Activated CD4-positive, alpha-beta T cell treated with anti-CD3 and anti-CD28 coated beads for 4 hours (primary cell): Measurements from ENCODE around the gene PTPRF.

Source experiments
- DNase-seq, 2 donors: peaks; one replicate each; pipeline ENCODE4 v3.0.0-alpha.2; 2020

The PTPRF gene

GRCh38 chr1:43612406-43612805 is 81.7 kb downstream of the PTPRF start:
- DNase-seq = no peak

DNA sequence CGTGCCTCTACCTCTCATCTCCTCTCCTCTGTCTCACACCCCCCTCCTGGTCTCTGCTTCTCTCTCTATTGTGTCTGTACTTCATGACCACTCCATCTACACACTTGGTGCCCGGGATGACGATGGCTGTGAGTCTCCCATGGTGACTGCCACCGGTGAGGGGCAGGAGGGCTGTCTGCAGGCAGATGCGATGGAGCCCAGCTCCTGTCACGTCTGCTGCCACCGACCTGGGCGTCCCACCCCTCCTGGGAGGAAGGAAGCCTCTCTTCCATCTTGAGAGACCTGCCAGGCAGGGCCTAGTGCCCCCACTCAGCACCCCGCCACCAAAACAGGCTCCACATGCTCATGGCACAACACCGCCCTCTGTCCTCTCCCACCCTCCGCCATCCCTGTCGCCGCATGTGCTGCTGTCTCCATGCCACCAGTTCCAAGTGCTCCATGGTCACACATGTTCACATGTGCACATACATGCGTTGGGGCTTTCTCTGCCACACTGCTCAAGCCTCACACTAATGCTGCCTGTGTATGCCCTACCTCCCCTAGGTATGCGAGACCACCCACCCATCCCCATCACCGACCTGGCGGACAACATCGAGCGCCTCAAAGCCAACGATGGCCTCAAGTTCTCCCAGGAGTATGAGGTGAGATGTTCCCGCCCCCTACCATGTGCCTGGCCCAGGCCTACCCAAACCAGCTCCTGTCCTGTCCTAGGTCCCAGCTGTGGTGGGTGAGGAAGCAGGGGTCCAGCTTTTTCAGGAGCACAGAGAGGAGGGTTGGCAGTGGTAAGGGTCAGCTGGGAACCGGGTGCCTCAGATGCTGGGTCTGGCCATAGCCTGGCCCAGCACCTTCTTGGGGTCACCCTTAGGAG is 82.6 kb downstream of the PTPRF start:
- no peak for DNase-seq

DNA sequence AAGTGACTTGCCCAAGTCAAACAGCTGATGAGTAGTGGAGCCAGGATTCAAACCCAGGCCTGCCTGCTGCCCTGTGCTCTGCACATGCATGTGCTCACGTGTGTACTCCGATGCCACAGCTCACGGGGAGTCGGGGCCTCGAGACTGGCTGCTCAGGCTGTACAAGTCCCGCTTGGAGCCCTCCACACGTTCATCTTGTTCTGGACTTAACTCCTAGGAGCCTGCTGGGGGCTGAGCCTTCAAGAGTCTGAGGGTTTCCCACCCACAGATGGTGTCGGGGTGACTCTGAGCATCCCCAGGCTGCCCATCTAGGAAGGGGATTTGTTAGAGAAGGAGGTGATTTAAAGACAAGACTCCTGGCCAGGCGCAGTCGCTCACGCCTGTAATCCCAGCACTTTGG is 83.5 kb downstream of the PTPRF start:
- DNase-seq = no peak

GRCh38 chr1:43614891-43615290 is 84.2 kb downstream of the PTPRF start:
- DNase-seq = no peak

GRCh38 chr1:43616383-43616782 is 85.7 kb downstream of the PTPRF start:
- DNase-seq = no peak

- no peak for DNase-seq
Observed at GRCh38 chr1:43617011-43617410, 86.3 kb downstream of the PTPRF start.

DNA sequence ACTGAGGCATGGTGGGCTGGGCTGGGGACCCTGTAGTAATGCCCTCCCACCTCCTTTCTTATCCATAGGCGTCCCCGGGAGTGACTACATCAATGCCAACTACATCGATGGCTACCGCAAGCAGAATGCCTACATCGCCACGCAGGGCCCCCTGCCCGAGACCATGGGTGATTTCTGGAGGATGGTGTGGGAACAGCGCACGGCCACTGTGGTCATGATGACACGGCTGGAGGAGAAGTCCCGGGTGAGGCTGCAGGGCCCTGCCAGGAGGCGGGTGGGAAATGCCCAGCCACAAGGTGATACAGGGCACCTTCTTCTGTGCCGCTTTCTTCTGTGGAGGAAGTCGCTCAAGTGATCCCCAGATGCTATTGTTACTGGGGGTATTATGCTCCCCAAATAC is 87.0 kb downstream of the PTPRF start:
- DNase-seq = no peak

GRCh38 chr1:43618521-43619313 is 88.0 kb downstream of the PTPRF start:
- DNase-seq = no peak

DNA sequence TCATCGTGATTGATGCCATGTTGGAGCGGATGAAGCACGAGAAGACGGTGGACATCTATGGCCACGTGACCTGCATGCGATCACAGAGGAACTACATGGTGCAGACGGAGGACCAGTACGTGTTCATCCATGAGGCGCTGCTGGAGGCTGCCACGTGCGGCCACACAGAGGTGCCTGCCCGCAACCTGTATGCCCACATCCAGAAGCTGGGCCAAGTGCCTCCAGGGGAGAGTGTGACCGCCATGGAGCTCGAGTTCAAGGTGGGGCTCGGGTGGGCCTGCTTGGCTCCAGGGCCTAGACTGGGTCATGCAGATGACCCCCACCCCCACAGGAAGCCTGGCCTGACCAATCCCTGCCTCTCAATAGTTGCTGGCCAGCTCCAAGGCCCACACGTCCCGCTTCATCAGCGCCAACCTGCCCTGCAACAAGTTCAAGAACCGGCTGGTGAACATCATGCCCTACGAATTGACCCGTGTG is 88.7 kb downstream of the PTPRF start:
- DNase-seq = no peak

- no peak for DNase-seq
Observed at GRCh38 chr1:43619996-43620920, 89.6 kb downstream of the PTPRF start.

DNA sequence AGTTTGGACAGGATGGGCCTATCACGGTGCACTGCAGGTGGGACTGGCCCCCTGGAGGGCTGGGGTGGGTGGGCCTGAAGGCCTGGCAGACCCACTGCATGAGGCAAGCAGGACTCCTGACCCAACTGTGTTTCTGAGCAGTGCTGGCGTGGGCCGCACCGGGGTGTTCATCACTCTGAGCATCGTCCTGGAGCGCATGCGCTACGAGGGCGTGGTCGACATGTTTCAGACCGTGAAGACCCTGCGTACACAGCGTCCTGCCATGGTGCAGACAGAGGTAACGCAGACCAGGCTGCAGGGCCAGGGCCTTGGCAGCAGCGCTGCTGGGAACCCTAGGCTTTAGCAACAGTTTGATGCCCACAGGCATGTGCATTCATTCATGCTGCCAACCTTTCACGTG is 90.3 kb downstream of the PTPRF start:
- DNase-seq = no peak

DNA sequence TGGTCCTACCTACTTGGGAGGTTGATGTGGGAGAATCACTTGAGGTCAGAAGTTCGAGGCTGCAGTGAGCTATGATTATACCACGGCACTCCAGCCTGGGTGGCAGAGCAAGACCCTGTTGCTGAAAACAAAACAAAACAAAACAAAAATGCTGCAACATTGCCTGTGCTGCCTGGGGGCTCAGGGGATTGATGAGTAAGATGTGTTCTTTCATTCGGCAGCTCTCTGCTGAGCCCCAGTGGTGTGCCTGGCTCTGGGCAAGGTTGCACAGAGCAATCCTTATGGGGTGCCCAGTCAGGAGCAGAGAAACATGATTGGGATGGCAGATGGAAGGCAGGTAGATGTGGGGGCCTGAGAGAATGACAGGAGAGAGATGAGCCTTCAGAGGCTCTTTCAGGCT is 90.7 kb downstream of the PTPRF start:
- DNase-seq = no peak

DNA sequence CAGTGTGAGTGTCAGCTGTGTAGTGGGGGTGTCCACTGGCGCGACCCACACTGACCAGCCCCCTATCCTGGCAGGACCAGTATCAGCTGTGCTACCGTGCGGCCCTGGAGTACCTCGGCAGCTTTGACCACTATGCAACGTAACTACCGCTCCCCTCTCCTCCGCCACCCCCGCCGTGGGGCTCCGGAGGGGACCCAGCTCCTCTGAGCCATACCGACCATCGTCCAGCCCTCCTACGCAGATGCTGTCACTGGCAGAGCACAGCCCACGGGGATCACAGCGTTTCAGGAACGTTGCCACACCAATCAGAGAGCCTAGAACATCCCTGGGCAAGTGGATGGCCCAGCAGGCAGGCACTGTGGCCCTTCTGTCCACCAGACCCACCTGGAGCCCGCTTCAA is 91.2 kb downstream of the PTPRF start:
- no peak for DNase-seq

DNA sequence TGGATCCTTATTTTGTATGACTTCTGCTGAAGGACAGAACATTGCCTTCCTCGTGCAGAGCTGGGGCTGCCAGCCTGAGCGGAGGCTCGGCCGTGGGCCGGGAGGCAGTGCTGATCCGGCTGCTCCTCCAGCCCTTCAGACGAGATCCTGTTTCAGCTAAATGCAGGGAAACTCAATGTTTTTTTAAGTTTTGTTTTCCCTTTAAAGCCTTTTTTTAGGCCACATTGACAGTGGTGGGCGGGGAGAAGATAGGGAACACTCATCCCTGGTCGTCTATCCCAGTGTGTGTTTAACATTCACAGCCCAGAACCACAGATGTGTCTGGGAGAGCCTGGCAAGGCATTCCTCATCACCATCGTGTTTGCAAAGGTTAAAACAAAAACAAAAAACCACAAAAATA is 91.8 kb downstream of the PTPRF start:
- DNase-seq = no peak

- DNase-seq = no peak
Observed at GRCh38 chr1:43622901-43623780, 92.5 kb downstream of the PTPRF start.

DNA sequence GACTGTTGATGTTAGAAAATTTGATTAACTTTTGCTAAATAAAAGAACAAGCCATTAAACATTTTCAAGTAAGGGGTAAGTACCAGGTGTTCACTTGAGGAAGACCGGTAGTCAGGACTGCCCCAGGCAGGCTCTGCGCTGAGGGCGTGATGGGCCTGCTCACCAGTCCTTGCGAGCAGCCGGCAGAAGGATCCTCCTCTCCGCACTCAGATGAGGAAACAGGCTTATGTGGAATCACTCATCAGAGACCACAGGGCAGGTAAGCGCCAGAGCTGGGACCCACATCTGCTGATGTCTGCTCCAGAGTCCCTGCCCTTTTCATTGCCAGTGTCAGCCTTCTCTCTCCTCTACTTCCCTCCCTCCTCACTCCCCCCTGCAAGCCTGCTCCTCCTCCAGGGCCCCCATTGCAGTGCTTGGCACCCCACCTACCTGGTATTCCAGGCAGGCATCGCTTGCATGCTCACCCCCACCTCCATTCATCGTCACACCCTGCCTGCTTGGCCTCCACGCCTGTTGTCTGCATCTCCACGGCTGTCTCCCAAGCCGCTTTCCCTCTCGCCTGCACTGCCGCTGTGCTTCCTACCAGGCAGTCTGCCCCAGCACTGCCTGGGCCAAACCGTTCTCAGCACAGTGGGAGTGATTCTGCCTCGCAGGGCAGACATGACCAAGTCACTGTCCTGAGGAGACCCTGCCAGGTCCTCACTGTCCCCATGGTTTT is 94.5 kb downstream of the PTPRF start:
- no peak for DNase-seq

- DNase-seq = no peak
Observed at GRCh38 chr1:43632135-43632670, 101.5 kb downstream of the PTPRF start.

GRCh38 chr1:43634721-43635120 is 104.0 kb downstream of the PTPRF start:
- no peak for DNase-seq

DNA sequence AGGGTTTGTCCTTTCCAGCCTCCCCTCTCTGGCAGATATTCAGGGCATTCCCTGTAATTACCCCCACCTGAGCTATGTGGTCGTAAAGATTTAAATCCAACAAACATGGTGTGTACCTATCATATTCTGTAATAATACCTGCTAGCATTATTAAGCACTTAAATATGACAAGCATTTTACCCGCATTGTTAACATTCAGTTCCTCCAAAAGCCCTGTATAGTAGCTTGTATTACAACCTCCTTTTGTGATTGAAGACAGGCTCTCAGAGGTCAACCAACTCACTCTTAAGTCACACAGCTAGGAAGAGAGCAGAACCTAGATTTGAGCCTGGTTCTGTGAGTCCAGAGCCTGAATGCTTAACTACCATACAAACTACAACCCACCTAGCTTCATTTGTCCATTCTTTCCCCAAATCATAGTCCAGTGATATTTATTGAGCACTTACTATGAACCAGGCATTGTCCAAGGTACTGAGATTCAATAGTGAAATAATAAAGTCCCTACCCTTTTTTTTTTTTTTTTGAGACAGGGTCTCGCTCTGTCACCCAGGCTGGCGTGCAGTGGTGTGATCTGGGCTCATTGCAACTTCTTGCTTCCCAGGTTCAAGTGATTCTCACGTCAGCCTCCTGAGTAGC is 105.4 kb downstream of the PTPRF start:
- DNase-seq = no peak

DNA sequence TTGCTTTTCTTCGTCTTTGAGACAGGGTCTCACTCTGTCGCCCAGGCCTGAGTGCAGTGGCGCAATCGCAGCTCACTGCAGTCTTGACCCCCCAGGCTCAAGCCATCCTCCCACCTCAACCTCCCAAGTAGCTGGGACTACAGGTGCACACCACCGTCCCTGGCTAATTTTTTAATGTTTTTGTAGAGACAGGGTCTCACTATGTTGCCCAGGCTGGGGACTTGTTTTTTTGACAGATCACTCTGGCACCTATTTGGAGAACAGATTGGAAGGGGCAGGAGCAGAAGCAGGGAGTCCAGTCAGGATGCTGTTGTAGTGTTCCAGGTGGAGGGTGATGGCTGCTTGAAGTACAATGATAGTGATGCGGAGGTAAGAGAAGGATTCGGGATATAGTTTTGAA is 106.6 kb downstream of the PTPRF start:
- no peak for DNase-seq
